Activated T-cell treated with anti-CD3 and anti-CD28 coated beads, Interleukin-2, amount 50 U/mL, for 24 hours (primary cell): Measurements from ENCODE around the gene PEX5L.

Source experiments
- DNase-seq: peaks from one replicate; pipeline ENCODE4 v3.0.0-alpha.2; 2020
- H3K27ac Mint-ChIP-seq: 2 replicates; pipeline ENCODE4 v1.8.0; 2020; ENCODE audit warnings: mild to moderate bottlenecking, mixed read lengths
- H3K27me3 Mint-ChIP-seq: 2 replicates; pipeline ENCODE4 v1.8.0; 2020; ENCODE audit warnings: mixed read lengths
- H3K36me3 Mint-ChIP-seq: 2 replicates; pipeline ENCODE4 v1.8.0; 2020; ENCODE audit warnings: low read depth, mixed read lengths
- H3K4me1 Mint-ChIP-seq: 2 replicates; pipeline ENCODE4 v1.8.0; 2020; ENCODE audit warnings: low read depth, mixed read lengths
- H3K4me3 Mint-ChIP-seq: 2 replicates; pipeline ENCODE4 v1.8.0; 2020; ENCODE audit warnings: mild to moderate bottlenecking, moderate library complexity, mixed read lengths
- H3K9me3 Mint-ChIP-seq: 2 replicates; pipeline ENCODE4 v1.8.0; 2020; ENCODE audit warnings: mixed read lengths

PEX5L gene

DNA sequence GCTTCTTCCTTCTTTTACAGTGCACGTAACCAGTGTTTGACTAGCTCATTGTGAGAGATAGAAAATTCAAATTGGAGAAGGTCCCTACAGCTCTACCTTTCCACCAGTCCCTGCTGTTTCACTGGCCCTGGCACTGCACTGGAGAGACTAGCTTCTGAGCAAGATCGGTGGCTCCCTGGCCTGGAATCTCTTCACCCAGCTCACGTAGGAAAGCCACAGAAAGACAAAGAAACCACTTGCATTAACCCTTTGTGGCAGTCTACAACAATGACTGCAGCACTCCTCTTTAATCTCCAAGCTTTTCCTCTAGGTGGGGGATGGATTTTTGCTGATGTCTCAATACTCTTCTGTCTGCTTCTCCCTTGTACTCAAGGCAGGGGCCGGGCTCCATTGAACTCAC lies 155.9 kb downstream of the PEX5L start:
- no peaks in the 10 kb centered on the region for H3K36me3 Mint-ChIP-seq
- peaks cover 4% of the 10 kb centered on the region for H3K4me1 Mint-ChIP-seq
- no peak overlapping the region for H3K4me3 Mint-ChIP-seq
- no peaks in the 10 kb centered on the region for H3K9me3 Mint-ChIP-seq
- no peak for DNase-seq
- no peak overlapping the region for H3K27ac Mint-ChIP-seq
- H3K27me3 Mint-ChIP-seq, result no peaks in the 10 kb centered on the region

DNA sequence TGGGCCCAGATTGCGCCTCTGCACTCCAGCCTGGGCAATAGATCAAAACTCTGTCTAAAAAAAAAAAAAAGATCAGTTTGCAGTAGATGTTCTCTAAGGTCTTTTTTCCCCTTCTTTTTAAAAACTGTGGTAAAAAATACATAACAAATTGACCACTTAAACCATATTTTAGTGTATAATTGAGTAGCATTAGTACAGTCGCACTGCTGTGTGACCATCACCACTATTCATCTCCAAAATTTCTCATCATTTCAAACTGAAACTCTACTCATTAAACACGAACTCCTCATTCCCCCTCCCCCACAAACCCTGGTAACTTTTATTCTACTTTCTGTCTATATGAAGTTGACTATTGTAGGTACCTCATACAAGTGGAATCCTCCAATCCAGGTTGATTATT lies 160.3 kb downstream of the PEX5L start:
- H3K4me3 Mint-ChIP-seq, result no peak overlapping the region
- no peaks in the 10 kb centered on the region for H3K9me3 Mint-ChIP-seq
- H3K4me1 Mint-ChIP-seq, result no peaks in the 10 kb centered on the region
- DNase-seq, result no peak
- H3K27me3 Mint-ChIP-seq, result peaks cover 2% of the 10 kb centered on the region
- H3K27ac Mint-ChIP-seq, result no peak overlapping the region
- H3K36me3 Mint-ChIP-seq, result no peaks in the 10 kb centered on the region

DNA sequence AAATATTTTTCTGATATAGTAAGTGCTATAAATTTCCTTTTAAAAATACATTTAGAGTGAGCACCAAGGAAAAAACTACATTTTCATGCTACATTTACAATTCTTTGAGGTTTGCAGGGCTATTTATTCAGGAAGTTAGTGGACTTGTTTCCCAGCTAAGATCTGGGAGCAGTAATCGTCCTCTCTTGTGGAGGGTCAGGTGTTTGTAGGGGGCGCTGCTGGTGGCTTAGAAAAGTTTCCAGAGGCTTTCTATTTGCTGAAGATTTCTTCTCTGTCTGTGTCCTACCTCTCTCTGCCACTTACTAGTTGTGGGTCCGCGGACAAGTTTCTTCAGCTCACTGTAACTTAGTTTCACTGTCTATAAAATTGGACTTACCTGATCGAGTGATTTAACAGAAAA lies 163.9 kb downstream of the PEX5L start:
- H3K27me3 Mint-ChIP-seq, result peaks cover 5% of the 10 kb centered on the region

GRCh38 chr3:179871782-179872181 lies 165.0 kb downstream of the PEX5L start:
- H3K4me1 Mint-ChIP-seq, result no peaks in the 10 kb centered on the region

More for the DNA sequence above, 163.9 kb downstream of the PEX5L start:
- H3K36me3 Mint-ChIP-seq, result no peaks in the 10 kb centered on the region
- no peak for DNase-seq
- no peaks in the 10 kb centered on the region for H3K4me1 Mint-ChIP-seq
- no peak overlapping the region for H3K4me3 Mint-ChIP-seq
- no peaks in the 10 kb centered on the region for H3K9me3 Mint-ChIP-seq
- no peak overlapping the region for H3K27ac Mint-ChIP-seq

GRCh38 chr3:179868715-179869114 lies 168.0 kb downstream of the PEX5L start:
- DNase-seq, result no peak
- Mint-ChIP-seq H3K27me3 (peaks cover 3% of the 10 kb centered on the region), H3K36me3 (no peaks in the 10 kb centered on the region), H3K4me1 (no peaks in the 10 kb centered on the region), H3K9me3 (no peaks in the 10 kb centered on the region), H3K27ac (no peak overlapping the region), H3K4me3 (no peak overlapping the region)

More at GRCh38 chr3:179871782-179872181, 165.0 kb downstream of the PEX5L start:
- Mint-ChIP-seq H3K27ac (no peak overlapping the region), H3K9me3 (no peaks in the 10 kb centered on the region), H3K36me3 (no peaks in the 10 kb centered on the region), H3K27me3 (peaks cover 5% of the 10 kb centered on the region), H3K4me3 (no peak overlapping the region)
- DNase-seq, result no peak

GRCh38 chr3:179867961-179868360 lies 168.8 kb downstream of the PEX5L start:
- H3K27ac Mint-ChIP-seq, result no peak overlapping the region

DNA sequence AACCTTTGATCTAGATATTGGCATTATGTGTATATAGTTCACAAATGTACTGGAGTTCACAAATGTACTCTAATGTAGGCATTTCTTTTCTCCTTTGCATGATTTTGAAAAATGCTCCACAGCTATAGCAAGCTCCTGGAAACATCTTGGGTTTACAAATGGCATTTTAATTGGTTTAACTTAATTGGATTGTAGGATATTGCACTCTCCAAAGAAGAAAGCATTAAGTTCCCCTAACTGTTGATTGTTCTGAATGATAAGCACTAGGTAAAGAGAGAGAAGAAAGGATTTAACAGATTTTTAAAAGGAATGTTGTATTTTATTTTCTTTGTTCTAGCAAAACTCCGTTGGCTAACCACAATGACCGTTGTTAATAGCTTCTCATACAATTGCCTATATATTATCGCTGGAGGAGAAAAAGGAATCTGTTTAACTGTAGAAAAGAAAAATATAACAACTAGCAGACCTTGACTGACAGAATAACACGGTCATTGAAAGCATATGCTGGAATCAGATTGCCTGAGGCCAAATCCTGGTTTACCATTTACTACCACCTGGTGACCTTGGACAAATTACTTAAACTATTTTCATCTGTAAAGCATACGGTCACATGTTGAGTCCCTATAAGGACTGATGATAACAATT lies 170.8 kb downstream of the PEX5L start:
- H3K9me3 Mint-ChIP-seq, result no peaks in the 10 kb centered on the region
- no peaks in the 10 kb centered on the region for H3K4me1 Mint-ChIP-seq
- no peak overlapping the region for H3K4me3 Mint-ChIP-seq
- H3K36me3 Mint-ChIP-seq, result no peaks in the 10 kb centered on the region
- DNase-seq, result no peak
- H3K27ac Mint-ChIP-seq, result no peak overlapping the region
- H3K27me3 Mint-ChIP-seq, result peaks cover 3% of the 10 kb centered on the region

More at GRCh38 chr3:179867961-179868360, 168.8 kb downstream of the PEX5L start:
- DNase-seq, result no peak
- Mint-ChIP-seq H3K4me1 (no peaks in the 10 kb centered on the region), H3K27me3 (peaks cover 3% of the 10 kb centered on the region), H3K4me3 (no peak overlapping the region), H3K36me3 (no peaks in the 10 kb centered on the region), H3K9me3 (no peaks in the 10 kb centered on the region)

DNA sequence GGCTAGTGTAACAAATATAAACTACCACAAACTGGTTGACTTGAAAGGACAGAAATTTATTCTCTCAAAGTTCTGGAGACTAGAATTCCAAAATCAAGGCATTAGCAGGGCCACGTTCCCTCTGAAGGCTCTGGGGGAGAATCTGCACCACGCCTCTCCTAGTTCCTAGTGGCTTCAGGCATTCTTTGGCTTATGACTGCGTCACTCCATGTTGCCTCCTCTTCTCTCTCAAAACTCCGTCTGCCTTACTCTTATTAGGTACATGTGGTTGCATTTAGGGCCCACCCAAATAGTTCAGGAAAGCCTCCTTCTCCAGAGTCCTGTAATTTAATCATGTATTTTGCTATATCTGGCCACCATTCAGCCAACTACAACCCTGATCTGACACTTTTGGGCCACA lies 174.8 kb downstream of the PEX5L start:
- DNase-seq, result no peak
- H3K36me3 Mint-ChIP-seq, result no peaks in the 10 kb centered on the region
- H3K27me3 Mint-ChIP-seq, result no peaks in the 10 kb centered on the region
- H3K4me3 Mint-ChIP-seq, result no peak overlapping the region
- H3K9me3 Mint-ChIP-seq, result no peaks in the 10 kb centered on the region
- H3K4me1 Mint-ChIP-seq, result no peaks in the 10 kb centered on the region
- no peak overlapping the region for H3K27ac Mint-ChIP-seq

DNA sequence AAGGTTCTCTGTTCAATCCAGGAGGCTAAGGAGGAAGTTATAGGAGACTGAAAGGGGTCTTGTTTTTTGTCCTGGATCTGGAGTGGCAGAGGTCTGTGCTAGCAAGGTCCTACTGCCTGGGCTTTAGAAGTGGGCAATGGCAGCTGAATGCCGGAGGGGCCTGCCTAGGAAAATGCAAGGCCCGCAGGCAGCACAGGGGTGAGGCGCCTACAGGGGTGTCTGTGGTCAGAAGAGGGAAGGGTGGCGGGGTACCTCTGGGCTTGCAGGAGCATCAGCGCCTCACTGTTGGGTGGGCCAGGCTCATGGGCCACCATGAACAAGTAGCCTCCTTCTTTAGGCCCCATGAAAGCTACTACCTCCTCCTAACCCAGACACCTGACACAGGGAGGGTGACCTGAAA lies 175.4 kb downstream of the PEX5L start:
- no peaks in the 10 kb centered on the region for H3K27me3 Mint-ChIP-seq
- no peaks in the 10 kb centered on the region for H3K36me3 Mint-ChIP-seq
- DNase-seq, result no peak
- H3K4me1 Mint-ChIP-seq, result no peaks in the 10 kb centered on the region
- H3K27ac Mint-ChIP-seq, result no peak overlapping the region
- no peak overlapping the region for H3K4me3 Mint-ChIP-seq
- no peaks in the 10 kb centered on the region for H3K9me3 Mint-ChIP-seq

DNA sequence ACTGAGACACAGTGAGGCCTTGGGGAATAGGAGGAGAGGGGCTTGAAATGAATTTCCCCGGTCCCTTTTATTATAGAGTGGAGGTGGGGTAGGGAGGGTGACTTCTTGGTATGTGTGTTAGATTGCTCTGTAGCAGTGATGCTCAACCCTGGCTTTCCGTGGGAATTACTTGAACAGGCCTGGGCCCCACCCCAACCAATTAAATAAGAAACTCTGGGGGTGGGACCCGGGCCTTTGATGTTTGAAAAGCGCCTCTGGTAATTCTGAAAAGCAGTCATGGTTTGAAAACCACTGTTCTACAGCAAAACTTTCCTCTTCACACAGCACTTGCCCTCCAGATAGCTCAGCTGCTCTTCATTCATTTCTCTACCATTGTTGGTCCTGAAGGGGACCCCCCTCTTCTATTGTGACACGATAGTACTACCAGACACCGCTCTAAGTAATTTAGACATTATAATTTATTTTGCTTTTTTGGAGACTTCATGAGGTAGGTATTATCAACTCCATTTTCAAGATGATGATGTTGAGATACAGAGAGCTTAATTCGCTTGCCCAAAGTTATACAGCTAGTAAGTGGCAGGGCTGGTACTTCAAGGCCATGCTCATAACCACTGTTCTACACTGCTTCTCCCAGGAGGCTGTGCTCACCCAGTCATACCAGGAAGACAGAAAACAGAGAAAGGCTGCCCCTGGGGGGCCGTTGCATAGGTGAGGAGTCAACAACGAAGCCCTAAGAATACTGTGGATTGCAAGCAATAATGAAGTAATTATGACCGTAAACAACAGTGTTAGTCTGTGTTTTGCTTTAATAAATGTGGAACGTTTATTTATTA lies 176.2 kb downstream of the PEX5L start:
- no peak overlapping the region for H3K27ac Mint-ChIP-seq
- H3K27me3 Mint-ChIP-seq, result no peaks in the 10 kb centered on the region
- no peaks in the 10 kb centered on the region for H3K4me1 Mint-ChIP-seq
- no peak overlapping the region for H3K4me3 Mint-ChIP-seq
- H3K36me3 Mint-ChIP-seq, result no peaks in the 10 kb centered on the region
- no peaks in the 10 kb centered on the region for H3K9me3 Mint-ChIP-seq
- no peak for DNase-seq

DNA sequence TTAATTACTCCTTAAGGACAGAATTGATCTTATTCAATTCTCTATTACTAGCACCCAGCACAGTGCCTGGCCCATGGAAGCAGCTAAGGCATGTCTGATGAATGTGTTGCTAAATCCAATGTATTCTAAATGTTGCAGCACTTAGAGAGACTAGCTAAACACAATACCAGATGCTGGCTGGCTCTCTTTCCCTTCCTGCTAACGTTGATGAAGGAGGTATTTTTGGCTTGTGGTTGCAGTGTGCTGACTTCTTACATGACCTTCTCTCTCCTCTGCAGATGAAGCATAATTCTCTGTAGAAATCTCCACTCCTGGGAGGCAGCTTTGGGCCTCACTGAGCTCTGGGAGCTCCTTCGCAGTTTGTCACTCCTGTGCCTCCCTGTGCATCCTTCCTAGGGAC lies 183.6 kb downstream of the PEX5L start:
- Mint-ChIP-seq H3K27ac (no peak overlapping the region), H3K4me3 (no peak overlapping the region), H3K27me3 (no peaks in the 10 kb centered on the region), H3K9me3 (no peaks in the 10 kb centered on the region), H3K4me1 (no peaks in the 10 kb centered on the region), H3K36me3 (no peaks in the 10 kb centered on the region)
- no peak for DNase-seq

DNA sequence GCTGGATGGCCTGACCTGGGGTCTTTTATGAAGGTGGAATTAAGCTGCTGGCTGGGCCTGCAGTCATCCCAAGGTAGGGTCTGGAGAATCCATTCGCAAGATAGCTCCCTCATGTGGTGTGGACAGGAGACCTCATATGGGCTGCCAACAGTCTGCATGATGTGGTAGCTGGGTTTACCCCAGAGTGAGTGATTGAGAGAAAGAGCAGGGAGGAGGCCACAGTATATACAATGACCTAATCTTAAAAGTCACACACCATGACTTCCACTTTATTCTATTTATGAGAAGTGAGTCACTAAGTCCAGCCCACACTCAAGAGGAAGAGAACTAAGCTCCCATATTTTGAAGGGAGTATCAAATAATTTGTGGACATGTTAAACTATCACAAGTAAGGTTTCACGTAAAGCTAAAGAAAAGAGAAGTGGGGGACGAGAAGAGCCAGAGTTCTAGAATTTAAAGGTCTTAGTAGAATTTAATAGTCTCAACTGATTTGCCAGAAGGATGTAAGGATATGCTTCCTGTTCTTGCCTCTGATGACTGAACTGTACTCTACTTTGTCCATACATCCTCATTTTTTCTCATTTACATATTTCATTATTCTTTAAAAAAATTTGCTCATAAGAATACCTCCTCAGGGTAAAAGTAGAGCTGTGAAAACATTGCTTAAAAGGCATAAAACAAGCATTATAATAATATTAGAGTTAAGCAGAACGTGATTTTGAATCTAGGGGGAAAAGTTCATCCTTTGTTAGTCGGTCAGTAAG lies 184.4 kb downstream of the PEX5L start:
- H3K27me3 Mint-ChIP-seq, result no peaks in the 10 kb centered on the region
- no peak overlapping the region for H3K27ac Mint-ChIP-seq
- no peak for DNase-seq
- H3K9me3 Mint-ChIP-seq, result no peaks in the 10 kb centered on the region
- no peaks in the 10 kb centered on the region for H3K36me3 Mint-ChIP-seq
- no peak overlapping the region for H3K4me3 Mint-ChIP-seq
- H3K4me1 Mint-ChIP-seq, result no peaks in the 10 kb centered on the region

GRCh38 chr3:179848711-179849110 lies 188.0 kb downstream of the PEX5L start:
- H3K4me3 Mint-ChIP-seq, result no peak overlapping the region
- H3K36me3 Mint-ChIP-seq, result no peaks in the 10 kb centered on the region
- H3K27ac Mint-ChIP-seq, result no peak overlapping the region
- no peaks in the 10 kb centered on the region for H3K9me3 Mint-ChIP-seq
- H3K27me3 Mint-ChIP-seq, result no peaks in the 10 kb centered on the region
- DNase-seq, result no peak
- H3K4me1 Mint-ChIP-seq, result no peaks in the 10 kb centered on the region

- H3K9me3 Mint-ChIP-seq, result no peaks in the 10 kb centered on the region
- H3K27ac Mint-ChIP-seq, result no peak overlapping the region
- no peak for DNase-seq
- no peak overlapping the region for H3K4me3 Mint-ChIP-seq
- no peaks in the 10 kb centered on the region for H3K36me3 Mint-ChIP-seq
- H3K4me1 Mint-ChIP-seq, result no peaks in the 10 kb centered on the region
- H3K27me3 Mint-ChIP-seq, result no peaks in the 10 kb centered on the region
These were observed 194.7 kb downstream of the PEX5L start for GRCh38 chr3:179842061-179842460.

DNA sequence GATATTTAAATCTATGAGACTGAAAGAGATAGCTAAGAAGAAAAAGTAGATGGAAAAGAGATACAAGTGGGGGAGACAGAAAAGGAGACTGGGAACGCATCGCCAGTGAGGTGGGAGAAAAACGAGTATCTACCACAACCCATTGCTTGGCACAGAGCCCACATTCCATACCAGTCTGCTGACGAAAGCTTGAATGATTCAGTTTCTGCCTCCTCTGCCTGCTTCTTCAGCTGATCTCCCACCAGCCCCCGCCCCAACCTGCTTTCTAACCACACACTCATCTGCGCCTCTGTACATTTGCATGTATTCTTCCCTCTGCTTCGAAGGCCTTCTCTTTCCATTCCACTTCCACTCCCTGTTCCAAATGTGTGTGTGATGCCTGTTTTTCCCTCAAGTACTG lies 195.8 kb downstream of the PEX5L start:
- DNase-seq, result no peak
- no peaks in the 10 kb centered on the region for H3K27me3 Mint-ChIP-seq
- H3K36me3 Mint-ChIP-seq, result no peaks in the 10 kb centered on the region
- H3K9me3 Mint-ChIP-seq, result no peaks in the 10 kb centered on the region
- no peaks in the 10 kb centered on the region for H3K4me1 Mint-ChIP-seq
- H3K27ac Mint-ChIP-seq, result no peak overlapping the region
- H3K4me3 Mint-ChIP-seq, result no peak overlapping the region
